H1 (cell line): ENCODE results near the gene LCE6A. TPM values are rescaled to one million over a fixed set of nuclear protein-coding genes. Genes with fewer than 3 reads are reported as not detected.

Experiments
- ATF2 ChIP-seq: IDR thresholded peaks from 2 replicates; pipeline ENCODE4 v1.6.1; 2012; ENCODE audit warnings: low read length, inconsistent platforms
- polyA plus RNA-seq, 7 experiments: library from polyadenylated mRNA; depleted of rRNA in 3 of 7; stranded (reverse) in 5 of 7; unstranded in 2 of 7; fragments of >200 nt in 5 of 7; fragments of 200-250 nt in 2 of 7; gene quantifications; 1 replicate in 5 of 7; 2 replicates in 1 of 7; 4 replicates in 1 of 7; pipeline versions ENCODE4 v1.2.1 to v1.2.3, GENCODE V29; 2011 to 2013; ENCODE audit warnings: missing spikeins in 2 of 7, mixed read lengths in 2 of 7
- total RNA-seq: library from RNA; stranded (reverse); fragmentation: NEBNext Ultra II Directional; extraction: Animal tissue kit (Norgen Biotek cat#: 25700); gene quantifications from 2 replicates; pipeline ENCODE4 v1.2.1, GENCODE V29; 2021

The LCE6A gene
- total and polyA plus RNA-seq, 2 of the 8 experiments (the other 6 are each of a cell fraction or from before 2014, with no cell fraction given), result not detected

GRCh38 chr1:152876827-152877226 is 34.2 kb downstream of the LCE6A start (continued):
- no peak for TF ChIP-seq ATF2
